Stimulated activated CD4-positive, alpha-beta T cell treated with anti-CD3 and anti-CD28 coated beads, TNF-alpha, amount 100 ng/mL, for 4 hours (primary cell): ENCODE results near the gene TCIRG1.

ENCODE experiments used
- DNase-seq, 3 experiments: peaks; one replicate each; pipeline ENCODE4 v3.0.0-alpha.2; 2020; ENCODE audit warnings: low read depth in 3 of 3

TCIRG1 gene

DNA sequence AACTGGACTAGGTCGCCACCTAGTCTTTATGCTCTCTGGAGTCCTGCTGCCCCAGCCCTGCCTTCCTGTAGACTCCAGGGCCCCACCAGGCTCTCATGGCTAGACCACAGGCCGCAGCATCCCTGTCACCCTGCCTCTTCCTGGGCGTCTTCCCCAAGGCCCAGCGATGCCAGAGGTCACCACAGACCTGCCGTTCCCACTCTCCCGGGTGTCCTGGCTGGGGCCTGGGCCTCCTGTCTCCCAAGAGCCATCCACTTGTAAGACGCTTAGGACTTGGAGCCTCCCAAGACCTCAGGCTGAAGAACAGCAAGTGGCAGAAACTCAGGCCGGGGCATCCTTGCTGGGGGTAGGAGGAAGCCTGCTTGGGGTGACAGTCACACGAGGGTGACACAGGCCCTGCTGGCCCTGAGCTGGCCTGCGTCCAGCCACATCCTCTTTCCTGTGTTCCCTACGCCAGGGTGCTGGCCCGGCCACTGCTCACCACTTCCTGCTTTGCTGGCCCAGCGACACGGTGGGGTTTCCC lies 2.0 kb upstream of the TCIRG1 start:
- no peak for DNase-seq

DNA sequence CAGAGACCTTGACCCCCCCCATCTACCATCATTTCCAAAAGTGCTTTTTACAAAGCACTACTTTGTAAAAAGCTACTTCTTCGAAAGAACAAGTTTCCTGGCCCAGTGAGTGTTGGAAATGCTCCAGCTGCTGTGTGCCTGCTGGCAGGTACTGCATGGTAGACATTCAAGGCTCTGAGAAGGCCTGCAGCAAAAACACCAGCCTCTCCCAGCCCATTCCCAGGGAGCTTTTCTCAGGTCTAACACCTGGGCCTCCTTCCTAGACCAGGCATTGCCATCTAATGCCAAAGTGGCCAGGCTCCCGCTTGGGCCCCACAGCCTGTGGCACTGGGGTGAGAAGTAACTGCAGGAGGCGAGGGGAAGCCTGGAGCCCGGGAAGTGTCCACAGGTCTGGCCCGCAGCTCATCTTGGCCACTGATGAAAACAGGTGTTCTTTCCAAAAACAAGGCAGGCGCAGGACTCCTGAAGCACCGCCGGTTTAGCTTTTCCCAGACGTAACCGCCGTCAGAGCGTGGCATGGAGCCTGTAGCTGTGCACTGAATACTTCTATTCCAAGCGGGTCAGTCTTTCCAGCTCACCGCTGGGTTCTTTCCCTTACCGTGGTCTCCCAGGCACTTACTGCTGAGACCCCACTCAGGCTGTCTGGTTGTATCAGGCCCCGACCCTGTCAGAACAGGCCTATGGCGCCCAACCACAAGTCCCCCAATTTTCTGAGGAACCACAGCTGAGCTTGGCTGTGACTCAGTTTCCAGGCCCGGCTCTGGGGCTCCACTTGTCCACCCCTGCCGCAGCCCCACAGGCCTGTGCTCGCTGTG lies 1.2 kb upstream of the TCIRG1 start:
- DNase-seq, result no peak

DNA sequence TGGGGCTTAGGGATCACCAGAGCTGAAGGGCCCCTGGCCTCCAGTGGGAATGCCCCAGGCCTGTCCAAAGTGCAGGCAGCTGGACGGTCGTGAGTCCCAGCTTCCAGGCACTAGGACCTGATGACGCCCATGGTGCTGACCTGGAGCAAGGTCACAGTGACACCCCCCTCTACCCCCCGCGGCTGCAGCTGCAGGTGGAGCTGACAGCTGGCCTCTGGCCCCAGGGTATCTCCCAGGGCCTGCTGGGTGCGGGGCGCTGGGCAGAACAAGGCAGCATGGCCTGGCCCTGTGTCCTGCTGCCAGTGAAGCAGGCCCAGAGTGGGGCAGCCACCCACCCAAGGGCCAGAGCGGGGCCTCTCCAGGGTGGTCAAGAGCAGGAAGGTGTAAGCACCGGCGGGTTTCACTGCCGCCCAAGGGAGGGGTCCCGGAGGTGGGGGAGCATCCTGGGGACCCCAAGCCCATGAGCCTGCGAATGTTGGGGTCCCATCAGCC lies 553 bp upstream of the TCIRG1 start:
- no peak for DNase-seq

DNA sequence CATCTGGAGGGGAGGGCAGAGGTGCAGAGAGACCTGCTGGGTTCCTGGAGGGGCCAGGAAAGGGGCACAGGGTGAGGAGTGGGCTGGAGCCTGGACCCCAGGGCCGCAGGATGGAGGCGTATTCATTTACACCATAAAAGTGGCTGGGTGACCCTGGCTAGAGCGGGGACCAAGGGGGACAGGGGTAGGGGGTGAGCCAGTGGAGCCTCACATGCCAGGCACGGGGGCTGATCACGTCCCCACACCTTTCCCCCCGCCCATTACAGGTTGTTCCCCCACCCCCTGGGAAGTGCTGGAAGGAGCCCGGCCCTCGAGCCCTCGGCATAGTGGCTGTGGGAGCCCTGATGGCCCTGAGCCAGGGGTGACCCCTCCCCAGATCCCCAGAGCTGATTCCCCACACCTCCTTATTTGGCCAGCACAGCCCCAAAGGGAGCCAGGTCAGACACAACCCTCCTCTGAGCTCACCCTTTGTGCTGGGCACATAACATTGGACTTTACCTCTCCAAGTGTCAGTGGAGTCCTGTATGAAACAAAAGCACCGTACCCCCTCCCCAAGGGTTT lies 781 bp downstream of the TCIRG1 start:
- no peak for DNase-seq

DNA sequence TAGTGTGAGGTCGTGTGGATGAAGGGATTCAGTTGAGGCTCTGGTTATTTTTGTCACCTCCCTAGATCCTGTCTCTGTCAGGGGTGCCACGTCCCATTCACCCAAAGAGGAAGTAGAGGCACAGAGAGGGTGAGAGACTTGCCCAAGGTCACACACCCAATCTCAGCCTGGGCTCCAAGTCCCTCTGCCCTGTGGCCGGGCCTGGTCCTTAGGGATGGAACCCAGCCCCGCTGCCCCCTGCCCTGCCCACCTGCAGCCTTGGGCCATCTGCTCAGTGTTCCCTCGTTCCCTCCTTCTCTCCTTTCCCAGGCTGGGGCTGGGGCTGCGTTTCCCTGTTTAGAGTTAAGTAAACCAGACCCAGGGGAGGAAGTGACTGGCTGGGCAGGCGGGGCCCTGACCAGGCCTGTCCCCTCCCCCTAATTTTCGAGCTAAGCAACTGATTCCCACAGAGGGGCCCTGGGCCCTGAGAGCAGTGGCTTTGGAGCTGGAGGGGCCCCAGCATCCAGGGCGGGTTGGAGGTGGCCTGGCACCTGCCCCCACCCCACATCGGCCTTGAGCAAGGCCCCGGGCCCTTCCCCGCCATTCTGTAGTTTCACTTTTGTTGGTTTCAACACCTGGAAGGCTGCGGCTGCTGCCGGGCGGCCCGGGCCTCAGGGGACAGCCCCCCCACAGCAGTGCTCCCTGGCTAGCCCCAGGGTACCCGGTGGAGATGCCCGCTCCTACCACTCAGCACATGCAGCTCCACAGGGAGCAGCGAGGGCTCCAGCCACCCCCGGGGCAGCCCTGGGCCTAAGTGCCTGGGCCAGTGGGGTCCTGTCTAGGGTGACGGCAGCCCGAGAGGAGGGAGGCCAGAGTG lies 1.5 kb downstream of the TCIRG1 start:
- DNase-seq, result no peak

DNA sequence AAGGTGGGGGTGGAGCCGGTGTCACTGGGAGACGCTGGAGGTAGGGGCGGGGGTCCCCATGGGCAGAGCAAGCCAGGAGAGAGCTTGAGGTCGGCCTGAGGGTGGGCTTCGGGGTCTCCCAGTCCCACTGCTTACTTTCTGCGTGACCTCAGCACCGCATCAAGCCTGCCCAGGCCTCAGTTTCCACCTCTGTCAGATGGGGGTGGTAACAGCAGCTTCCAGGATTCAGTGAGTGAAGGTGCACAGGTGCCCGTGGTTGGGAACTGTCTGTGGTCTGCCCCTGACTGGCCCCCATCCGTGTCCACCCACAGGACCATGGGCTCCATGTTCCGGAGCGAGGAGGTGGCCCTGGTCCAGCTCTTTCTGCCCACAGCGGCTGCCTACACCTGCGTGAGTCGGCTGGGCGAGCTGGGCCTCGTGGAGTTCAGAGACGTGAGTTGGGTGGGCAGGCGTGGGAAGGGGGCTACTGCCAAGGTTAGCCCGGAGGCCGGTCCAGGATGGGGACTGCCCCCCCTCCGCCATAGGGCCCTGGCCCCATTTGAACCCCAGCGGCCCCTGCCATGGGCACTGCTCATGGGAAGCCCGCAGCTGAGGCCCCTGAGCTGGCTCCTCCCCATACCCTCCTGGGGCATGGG lies 2.2 kb downstream of the TCIRG1 start:
- DNase-seq, result no peak

DNA sequence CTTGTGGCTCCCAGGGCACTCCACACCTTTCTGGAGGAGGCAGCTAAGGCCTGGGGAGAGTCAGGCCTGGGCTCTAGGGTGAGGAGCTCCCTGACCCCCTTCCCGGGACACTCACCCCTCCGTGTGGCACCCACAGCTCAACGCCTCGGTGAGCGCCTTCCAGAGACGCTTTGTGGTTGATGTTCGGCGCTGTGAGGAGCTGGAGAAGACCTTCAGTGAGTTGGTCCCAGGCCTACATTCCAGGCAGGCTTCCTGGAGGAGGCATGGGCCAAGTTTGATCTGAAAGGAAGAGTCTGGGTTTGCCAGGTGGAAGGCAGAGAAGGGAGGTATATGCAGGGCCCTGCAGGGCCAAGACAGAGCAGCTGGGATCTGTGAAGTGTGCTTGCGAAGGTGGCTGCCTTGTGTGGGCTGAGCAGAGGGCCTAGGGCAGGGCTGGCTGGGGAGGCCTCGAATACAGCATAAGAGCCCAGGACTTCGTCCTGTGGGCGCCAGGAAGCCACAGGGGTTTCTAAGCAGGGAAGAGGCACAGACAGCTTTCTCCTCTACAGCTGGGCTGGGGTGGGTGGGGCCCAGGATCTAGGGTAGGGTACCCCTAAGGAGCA lies 2.9 kb downstream of the TCIRG1 start:
- DNase-seq, result no peak

DNA sequence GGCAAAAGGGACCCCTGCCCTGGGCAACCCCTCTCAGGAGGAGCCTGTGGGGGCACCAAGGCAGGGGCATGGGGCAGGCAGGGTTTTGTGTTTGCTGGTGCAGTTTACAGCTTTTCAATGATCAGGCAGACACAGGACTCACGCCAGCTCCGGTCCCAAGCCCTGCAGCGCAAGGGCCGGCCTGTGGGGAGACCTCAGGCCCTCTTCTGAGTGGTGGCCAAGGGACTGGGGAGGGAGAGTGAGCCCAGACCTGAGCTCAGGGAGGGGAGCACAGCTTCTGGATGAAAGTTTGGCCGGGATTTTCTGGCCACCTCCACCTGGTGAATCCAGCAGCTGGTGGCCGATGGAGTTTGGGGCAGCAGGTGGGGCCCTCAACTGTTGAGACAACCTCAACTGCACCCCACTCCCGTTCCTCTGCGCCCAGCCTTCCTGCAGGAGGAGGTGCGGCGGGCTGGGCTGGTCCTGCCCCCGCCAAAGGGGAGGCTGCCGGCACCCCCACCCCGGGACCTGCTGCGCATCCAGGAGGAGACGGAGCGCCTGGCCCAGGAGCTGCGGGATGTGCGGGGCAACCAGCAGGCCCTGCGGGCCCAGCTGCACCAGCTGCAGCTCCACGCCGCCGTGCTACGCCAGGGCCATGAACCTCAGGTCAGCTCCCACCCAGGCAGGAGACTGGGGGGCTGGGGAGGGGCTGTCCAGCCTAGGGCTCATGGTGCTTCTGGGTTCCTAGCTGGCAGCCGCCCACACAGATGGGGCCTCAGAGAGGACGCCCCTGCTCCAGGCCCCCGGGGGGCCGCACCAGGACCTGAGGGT lies 3.6 kb downstream of the TCIRG1 start:
- DNase-seq, result no peak

DNA sequence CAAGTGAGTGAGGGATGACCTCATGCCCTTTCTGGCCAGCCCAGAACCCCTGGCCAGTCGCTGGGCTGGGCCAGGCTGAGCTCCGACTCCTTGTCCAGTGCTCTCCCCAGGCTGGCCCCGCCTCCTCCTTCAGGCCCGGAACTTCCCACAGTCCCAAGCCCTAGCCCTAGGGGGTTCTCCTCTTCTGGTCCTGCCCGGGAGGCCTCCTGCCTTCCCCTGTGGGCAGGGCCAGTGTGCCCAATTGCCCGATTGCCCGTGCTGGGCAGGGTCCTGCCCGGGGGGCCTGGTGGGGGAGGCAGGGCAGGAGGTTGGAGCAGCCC lies 4.2 kb downstream of the TCIRG1 start:
- DNase-seq, result no peak

DNA sequence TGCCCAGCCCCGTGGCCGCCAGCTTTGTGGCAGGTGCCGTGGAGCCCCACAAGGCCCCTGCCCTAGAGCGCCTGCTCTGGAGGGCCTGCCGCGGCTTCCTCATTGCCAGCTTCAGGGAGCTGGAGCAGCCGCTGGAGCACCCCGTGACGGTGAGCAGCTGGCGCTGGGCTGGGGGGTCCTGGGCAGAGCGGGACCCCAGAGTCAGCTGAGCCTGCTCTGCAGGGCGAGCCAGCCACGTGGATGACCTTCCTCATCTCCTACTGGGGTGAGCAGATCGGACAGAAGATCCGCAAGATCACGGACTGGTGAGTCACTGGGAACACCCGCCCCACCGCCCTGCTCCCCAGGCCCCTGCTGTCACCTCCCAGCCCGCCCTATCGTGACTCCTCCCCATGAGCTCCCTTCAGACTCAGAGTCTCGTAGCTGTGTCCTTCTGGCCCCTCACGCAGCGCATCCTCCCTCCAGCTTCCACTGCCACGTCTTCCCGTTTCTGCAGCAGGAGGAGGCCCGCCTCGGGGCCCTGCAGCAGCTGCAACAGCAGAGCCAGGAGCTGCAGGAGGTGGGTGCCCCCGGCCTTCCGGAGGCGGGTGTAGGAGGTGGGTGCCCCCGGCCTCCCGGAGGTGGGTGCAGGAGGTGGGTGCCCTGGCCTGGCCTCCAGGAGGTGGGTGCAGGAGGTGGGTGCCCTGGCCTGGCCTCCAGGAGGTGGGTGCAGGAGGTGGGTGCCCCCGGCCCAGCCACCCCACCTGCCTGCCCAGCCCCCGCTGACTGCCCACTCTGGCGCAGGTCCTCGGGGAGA lies 4.7 kb downstream of the TCIRG1 start:
- DNase-seq, result no peak

DNA sequence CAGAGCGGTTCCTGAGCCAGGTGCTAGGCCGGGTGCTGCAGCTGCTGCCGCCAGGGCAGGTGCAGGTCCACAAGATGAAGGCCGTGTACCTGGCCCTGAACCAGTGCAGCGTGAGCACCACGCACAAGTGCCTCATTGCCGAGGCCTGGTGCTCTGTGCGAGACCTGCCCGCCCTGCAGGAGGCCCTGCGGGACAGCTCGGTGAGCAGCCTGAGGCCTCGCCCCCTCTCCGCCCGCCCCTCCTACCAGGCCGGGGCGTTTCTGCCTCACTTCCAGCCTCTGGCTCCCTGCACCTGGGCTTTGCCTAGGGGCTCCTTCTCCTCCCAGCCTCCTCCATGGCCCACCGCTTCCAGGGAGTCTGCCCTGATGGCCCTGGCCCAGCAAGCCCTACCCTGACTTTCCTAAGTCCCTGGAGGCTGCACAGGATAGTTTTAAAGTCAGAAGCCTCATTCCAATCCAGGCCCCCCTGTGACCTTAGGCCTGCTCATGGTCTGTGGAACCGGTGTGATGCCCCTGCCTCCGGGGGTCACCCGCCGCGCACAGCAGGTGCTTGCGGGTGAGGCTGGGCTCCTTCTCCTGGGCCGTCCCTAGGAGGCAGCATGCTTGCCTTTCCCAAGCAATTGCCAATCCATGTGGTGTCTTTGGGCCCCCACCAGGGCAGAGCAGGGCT lies 5.5 kb downstream of the TCIRG1 start:
- no peak for DNase-seq

DNA sequence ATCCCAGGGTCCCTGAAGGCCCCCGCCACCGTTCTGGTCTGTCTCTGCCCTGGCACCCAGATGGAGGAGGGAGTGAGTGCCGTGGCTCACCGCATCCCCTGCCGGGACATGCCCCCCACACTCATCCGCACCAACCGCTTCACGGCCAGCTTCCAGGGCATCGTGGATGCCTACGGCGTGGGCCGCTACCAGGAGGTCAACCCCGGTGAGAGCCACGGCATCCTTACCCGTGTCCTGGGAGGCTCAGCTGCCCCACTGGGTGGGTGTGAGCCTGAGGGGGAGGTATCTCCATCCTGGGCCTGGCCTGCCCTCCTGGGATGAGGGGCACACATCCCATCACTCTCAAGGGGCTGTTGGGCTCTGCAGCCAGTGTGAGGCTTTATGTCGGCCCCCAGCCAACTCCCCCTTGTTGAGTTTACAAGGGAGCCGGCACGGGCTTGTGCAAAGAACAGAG lies 6.1 kb downstream of the TCIRG1 start:
- DNase-seq, result no peak

DNA sequence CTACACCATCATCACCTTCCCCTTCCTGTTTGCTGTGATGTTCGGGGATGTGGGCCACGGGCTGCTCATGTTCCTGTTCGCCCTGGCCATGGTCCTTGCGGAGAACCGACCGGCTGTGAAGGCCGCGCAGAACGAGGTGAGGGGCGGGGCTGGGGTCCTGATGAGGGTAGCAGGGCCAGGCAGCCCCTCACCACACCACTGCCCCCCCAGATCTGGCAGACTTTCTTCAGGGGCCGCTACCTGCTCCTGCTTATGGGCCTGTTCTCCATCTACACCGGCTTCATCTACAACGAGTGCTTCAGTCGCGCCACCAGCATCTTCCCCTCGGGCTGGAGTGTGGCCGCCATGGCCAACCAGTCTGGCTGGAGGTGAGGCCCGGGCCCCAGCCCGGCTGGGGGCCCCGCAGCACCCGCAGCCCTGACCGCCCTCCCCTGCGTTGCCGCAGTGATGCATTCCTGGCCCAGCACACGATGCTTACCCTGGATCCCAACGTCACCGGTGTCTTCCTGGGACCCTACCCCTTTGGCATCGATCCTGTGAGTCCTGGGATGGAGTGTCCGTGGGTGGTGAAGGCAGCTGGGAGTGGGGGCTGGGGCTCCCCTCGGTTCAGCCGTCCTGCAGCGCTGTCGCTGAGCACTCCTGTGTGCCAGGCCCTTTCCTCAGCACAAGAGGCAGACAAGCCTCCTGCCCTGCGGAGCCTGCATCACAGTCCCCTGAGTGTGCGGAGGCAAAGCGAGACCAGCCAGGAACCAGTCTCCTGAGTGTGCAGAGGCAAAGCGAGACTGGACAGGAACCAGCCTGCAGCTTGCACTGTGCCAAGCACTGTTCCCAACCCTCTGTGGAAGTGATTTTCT lies 8.8 kb downstream of the TCIRG1 start:
- no peak for DNase-seq

DNA sequence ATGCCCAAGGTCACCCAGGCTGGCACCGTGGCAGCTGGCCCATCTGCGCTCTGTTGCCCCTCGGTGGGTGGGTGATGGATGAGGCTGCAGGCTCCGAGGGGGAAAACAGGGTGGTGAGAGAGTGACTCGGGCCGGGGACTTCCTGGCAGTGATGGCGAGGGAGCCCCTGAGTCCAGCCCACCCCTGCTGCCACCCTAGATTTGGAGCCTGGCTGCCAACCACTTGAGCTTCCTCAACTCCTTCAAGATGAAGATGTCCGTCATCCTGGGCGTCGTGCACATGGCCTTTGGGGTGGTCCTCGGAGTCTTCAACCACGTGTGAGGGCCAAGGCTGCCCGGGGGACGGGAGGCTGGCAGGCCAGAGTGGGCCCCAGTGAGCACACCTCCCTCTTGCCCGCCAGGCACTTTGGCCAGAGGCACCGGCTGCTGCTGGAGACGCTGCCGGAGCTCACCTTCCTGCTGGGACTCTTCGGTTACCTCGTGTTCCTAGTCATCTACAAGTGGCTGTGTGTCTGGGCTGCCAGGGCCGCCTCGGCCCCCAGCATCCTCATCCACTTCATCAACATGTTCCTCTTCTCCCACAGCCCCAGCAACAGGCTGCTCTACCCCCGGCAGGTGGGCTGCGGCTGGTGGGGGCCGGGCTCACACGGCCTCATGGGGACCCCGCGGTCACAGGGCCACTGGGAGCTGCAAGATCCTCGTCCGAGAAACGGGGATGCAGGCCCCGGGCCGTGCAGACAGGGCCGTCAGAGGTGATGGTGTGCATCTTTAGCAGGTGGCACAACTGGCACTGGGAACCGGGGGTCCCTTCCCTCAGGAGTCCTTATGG lies 10.1 kb downstream of the TCIRG1 start:
- no peak for DNase-seq

DNA sequence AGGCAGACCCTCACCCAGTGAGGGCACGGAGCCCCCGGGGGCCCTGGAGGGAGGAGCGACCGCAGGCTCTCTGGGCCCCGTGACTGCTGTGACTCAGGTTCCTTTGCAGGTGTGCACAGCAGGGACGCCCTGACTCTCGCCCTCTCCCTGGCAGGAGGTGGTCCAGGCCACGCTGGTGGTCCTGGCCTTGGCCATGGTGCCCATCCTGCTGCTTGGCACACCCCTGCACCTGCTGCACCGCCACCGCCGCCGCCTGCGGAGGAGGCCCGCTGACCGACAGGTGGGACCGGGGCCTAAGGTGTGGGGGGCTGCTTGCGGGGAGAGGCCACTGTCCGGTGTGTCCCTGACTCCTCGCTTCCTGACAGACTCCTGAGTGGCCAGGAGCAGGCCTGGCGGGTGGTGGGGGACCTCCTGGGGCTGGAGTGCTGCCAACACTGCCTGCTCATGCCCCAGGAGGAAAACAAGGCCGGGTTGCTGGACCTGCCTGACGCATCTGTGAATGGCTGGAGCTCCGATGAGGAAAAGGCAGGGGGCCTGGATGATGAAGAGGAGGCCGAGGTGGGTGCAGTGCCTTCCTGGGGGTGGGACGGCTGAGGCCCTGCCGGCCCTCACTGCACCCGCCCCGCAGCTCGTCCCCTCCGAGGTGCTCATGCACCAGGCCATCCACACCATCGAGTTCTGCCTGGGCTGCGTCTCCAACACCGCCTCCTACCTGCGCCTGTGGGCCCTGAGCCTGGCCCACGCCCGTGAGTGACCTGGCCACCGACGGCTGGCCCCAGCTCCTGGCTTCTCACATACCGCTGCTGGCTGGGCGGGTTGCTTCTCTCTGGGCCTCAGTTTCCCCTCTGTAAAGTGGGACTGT lies 10.9 kb downstream of the TCIRG1 start:
- no peak for DNase-seq

DNA sequence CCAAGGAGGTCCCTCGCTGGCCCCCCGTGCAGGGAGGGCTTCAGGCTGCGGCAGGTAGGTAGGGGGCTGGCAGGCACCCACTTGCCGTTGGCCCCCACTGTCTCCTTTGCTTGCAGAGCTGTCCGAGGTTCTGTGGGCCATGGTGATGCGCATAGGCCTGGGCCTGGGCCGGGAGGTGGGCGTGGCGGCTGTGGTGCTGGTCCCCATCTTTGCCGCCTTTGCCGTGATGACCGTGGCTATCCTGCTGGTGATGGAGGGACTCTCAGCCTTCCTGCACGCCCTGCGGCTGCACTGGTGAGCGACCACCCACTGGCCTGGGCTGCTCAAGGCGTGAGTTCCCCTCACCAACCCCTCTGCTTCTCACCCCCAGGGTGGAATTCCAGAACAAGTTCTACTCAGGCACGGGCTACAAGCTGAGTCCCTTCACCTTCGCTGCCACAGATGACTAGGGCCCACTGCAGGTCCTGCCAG lies 11.6 kb downstream of the TCIRG1 start:
- DNase-seq, result no peak
